HepG2 (cell line): Measurements from ENCODE around the gene MTCL1. TPM values are rescaled to one million over a fixed set of nuclear protein-coding genes. Genes with fewer than 3 reads are reported as not detected.

Experiments used
- ATAC-seq: fragments of 200-7000 bp; cut with Tn5 transposase; 3 replicates; pipeline ENCODE4 v1.9.1; 2020; ENCODE audit warnings: mild to moderate bottlenecking, moderate library complexity
- BruUV-seq: library from RNA; stranded (reverse); fragments of 400-500 nt; replicated peaks from 2 replicates; lab custom pipeline; 2021; lab: Mats Ljungman, UMichigan
- CTCF ChIA-PET: fragments of 300-600 bp; formaldehyde crosslinking; extraction: SDS; loops from one replicate; lab custom pipeline; 2021; ENCODE audit warnings: low total read pairs, inconsistent platforms, low intra/inter-chr PET ratio; lab: Yijun Ruan, JAX
- POLR2A ChIA-PET: fragments of 350-600 bp; sonication (Branson Sonifier 250); formaldehyde crosslinking; loops from one replicate; lab custom pipeline; 2020; ENCODE audit warnings: antibody characterized with exemption, inconsistent platforms; lab: Yijun Ruan, JAX
- DNase-seq: peaks from one replicate; pipeline ENCODE4 v3.0.0-alpha.2; 2015; ENCODE audit warnings: low spot score
- FAIRE-seq: peaks from 3 replicates; lab custom pipeline; 2011; peaks lifted over from hg19 to GRCh38; lab: Jason Lieb, UNC
- H2AFZ ChIP-seq: one replicate; pipeline ENCODE4 v1.6.1; 2011; ENCODE audit warnings: low read length, inconsistent platforms
- H3K27ac ChIP-seq: fragments of 300-600 bp; 3 replicates; pipeline ENCODE4 v1.8.0; 2011; ENCODE audit warnings: mixed run types, mild to moderate bottlenecking, mixed read lengths, low read length, inconsistent platforms; ENCODE audit not compliant: insufficient read depth; ENCODE audit errors: extremely low read length
- H3K27me3 ChIP-seq, 2 experiments: fragments of 200-600 bp in 1 of 2; 2 replicates in 1 of 2; 3 replicates in 1 of 2; pipeline versions ENCODE4 v1.6.0 to v1.8.0; 2011; ENCODE audit warnings: low read length in 2 of 2, mild to moderate bottlenecking in 2 of 2, moderate library complexity in 2 of 2, inconsistent platforms in 1 of 2; ENCODE audit not compliant: insufficient read depth in 2 of 2, control insufficient read depth in 1 of 2
- H3K36me3 ChIP-seq, 2 experiments: fragments of 200-600 bp in 1 of 2; replicated peaks in 1 of 2; 2 replicates in 1 of 2; 3 replicates in 1 of 2; pipeline versions ENCODE4 v1.5.1 to v1.8.0; 2011; ENCODE audit warnings: low read length in 2 of 2, inconsistent platforms in 1 of 2; ENCODE audit not compliant: insufficient read depth in 2 of 2, control insufficient read depth in 1 of 2
- H3K4me1 ChIP-seq: 2 replicates; pipeline ENCODE4 v1.5.1; 2012; ENCODE audit warnings: low read length, inconsistent platforms; ENCODE audit not compliant: insufficient read depth
- H3K4me2 ChIP-seq: 2 replicates; pipeline ENCODE4 v1.6.0; 2011; ENCODE audit warnings: low read depth, low read length, inconsistent platforms
- H3K4me3 ChIP-seq, 3 experiments: fragments of 200-600 bp in 1 of 3; sonication (generic), shearing (Covaris generic) in 1 of 3; replicated peaks in 1 of 3; 2 replicates each; pipeline ENCODE4 v1.5.1; 2011 to 2016; ENCODE audit warnings: low read length in 3 of 3, inconsistent platforms in 2 of 3, low read depth in 2 of 3, mild to moderate bottlenecking in 2 of 3, control low read depth in 1 of 3, mixed read lengths in 1 of 3; ENCODE audit not compliant: insufficient read depth in 1 of 3
- H3K79me2 ChIP-seq: one replicate; pipeline ENCODE4 v1.6.1; 2011; ENCODE audit warnings: low read length, inconsistent platforms; ENCODE audit not compliant: insufficient read depth
- H3K9ac ChIP-seq: 2 replicates; pipeline ENCODE4 v1.6.0; 2011; ENCODE audit warnings: mild to moderate bottlenecking, low read depth, low read length, inconsistent platforms; ENCODE audit not compliant: insufficient read depth
- H3K9me3 ChIP-seq: 2 replicates; pipeline ENCODE4 v1.5.1; 2012; ENCODE audit warnings: mild to moderate bottlenecking, low read length
- H4K20me1 ChIP-seq: 2 replicates; pipeline ENCODE4 v1.6.0; 2011; ENCODE audit warnings: inconsistent platforms, mild to moderate bottlenecking, low read length, moderate library complexity; ENCODE audit not compliant: insufficient read depth
- SMAD3 ChIP-seq: sonication (generic); formaldehyde crosslinking; IDR thresholded peaks from 2 replicates; pipeline ENCODE4 v1.4.0; 2020; ENCODE audit warnings: missing genetic modification reagents
- ZNF232 ChIP-seq: sonication (generic); formaldehyde crosslinking; IDR thresholded peaks from 2 replicates; pipeline ENCODE4 v1.4.0; 2020; ENCODE audit warnings: missing genetic modification reagents, borderline replicate concordance
- WGBS: methylation state at CpG from one replicate; pipeline ENCODE4 v1.1.6; 2017; ENCODE audit warnings: low lambda C conversion rate; 5-methylcytosine and 5-hydroxymethylcytosine counted together
- in situ Hi-C: cut with HindIII; loops from 2 replicates; pipeline ENCODE4 v1.10.0; 2017; ENCODE audit warnings: low pct_unique_long_range_greater_than_20kb; ENCODE audit not compliant: extremely low pct_ligation_motif_present
- intact Hi-C: fragments of 100-400 bp; cut with micrococcal nuclease; formaldehyde crosslinking; loops from one replicate; pipeline ENCODE4 v1.10.0; 2022; ENCODE audit not compliant: unreplicated experiment
- polyA plus RNA-seq, 8 experiments: library from polyadenylated mRNA; depleted of rRNA in 3 of 8; stranded (reverse) in 7 of 8; unstranded in 1 of 8; fragments of >200 nt; fragmentation: Illumina TruSeq in 4 of 8; extraction: Trizol in 4 of 8; gene quantifications; 2 replicates each; pipeline versions ENCODE4 v1.2.1 to v1.2.3, GENCODE V29; 2011 to 2016; ENCODE audit warnings: low read depth in 4 of 8, missing spikeins in 1 of 8, mixed read lengths in 1 of 8; ENCODE audit not compliant: insufficient read depth in 1 of 8
- small RNA-seq, 3 experiments: library from RNA; depleted of rRNA; stranded (forward); fragments of <200 nt; gene quantifications; one replicate each; pipeline ENCODE3, GENCODE V24; 2012; ENCODE audit warnings: low read depth in 2 of 3, low replicate concordance in 1 of 3; ENCODE audit not compliant: insufficient read length in 3 of 3, insufficient read depth in 2 of 3
- total RNA-seq, 5 experiments: library from RNA; depleted of rRNA; stranded (reverse); fragments of >200 nt; fragmentation: Illumina TruSeq; extraction: Trizol; gene quantifications; 2 replicates each; pipeline ENCODE4 v1.2.3, GENCODE V29; 2016; ENCODE audit warnings: low read depth in 1 of 5
- TF ChIP-seq, protein P1 (sequence below): sonication (generic); formaldehyde crosslinking; IDR thresholded peaks from 2 replicates; pipeline ENCODE4 v1.8.1; 2023; ENCODE audit warnings: mild to moderate bottlenecking, inconsistent platforms, moderate library complexity, missing genetic modification reagents, borderline replicate concordance

The MTCL1 gene
- total and polyA plus RNA-seq, 2 of the 13 experiments (the other 11 are each of a cell fraction or from before 2014, with no cell fraction given), result 3.1 to 3.2 TPM

DNA sequence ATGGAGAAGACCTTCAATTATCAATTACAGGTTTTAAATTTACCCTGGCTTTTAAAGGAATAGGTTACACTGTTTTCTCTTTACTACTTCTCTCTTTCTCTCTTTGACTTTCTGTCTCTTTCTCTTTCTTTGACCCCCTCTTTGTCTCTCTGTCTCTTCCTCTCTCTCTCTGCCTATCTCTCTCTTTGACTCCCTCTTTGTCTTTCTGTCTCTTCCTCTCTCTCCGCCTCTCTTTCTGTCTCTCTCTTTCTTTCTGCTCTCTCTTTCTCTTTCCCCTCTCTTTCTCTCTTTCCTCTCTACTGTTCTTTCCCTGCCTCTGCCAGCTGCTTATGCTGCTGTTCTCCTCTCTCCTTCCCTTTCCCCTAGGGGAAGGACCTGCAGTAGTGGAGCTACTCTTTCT is 175.7 kb downstream of the MTCL1 start:
- H3K36me3 ChIP-seq, result no peaks in the 10 kb centered on the region
- no peaks in the 10 kb centered on the region for H3K9me3 ChIP-seq
- no TSS peak for BruUV-seq
- no peak overlapping the region for H2AFZ ChIP-seq
- 85% methylated on average over 1 of the region's 1 CpG for WGBS
- FAIRE-seq (no peak), DNase-seq (no peak), ATAC-seq (no peak)
- no peaks in the 10 kb centered on the region for H3K79me2 ChIP-seq
- intact Hi-C loops, result loop anchor here (5.0 kb wide), 1 partner anchor 184 kb away; no protein-coding TSS in a partner anchor
- in situ Hi-C loops, result loop anchor here (5.0 kb wide), 1 partner anchor 101 kb away; no protein-coding TSS in a partner anchor
- no peak overlapping the region for H3K27ac ChIP-seq
- no peak overlapping the region for H3K4me2 ChIP-seq
- no peaks in the 10 kb centered on the region for H3K4me1 ChIP-seq
- TF ChIP-seq, protein P1, sequence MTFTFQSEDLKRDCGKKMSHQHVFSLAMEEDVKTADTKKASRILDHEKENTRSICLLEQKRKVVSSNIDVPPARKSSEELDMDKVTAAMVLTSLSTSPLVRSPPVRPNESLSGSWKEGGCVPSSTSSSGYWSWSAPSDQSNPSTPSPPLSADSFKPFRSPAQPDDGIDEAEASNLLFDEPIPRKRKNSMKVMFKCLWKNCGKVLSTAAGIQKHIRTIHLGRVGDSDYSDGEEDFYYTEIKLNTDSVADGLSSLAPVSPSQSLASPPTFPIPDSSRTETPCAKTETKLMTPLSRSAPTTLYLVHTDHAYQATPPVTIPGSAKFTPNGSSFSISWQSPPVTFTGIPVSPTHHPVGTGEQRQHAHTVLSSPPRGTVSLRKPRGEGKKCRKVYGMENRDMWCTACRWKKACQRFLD (CRISPR knock-in tag), result no peak
- TF ChIP-seq ZNF232 (CRISPR knock-in tag), result no peak
- no peak for TF ChIP-seq SMAD3 (CRISPR knock-in tag)
- no peak overlapping the region for H3K9ac ChIP-seq
- no peaks in the 10 kb centered on the region for H4K20me1 ChIP-seq
- ChIA-PET CTCF (interaction anchor here (2.8 kb wide), 1 partner anchor 101 kb away, joined by 8 read pairs; no protein-coding TSS in a partner anchor), POLR2A (no interaction called here)
- no peak overlapping the region for H3K4me3 ChIP-seq
- H3K27me3 ChIP-seq, result no peaks in the 10 kb centered on the region; a peak in 1 of 5 replicates

Small RNA genes within 50 kb of the gene (small RNA-seq; reads per million reads assigned to genes)
- gene RF00019, result 0 reads per million in 3 experiments

Other genes starting within 250 kb of the MTCL1 start
- 21.4 and 25.3 TPM in 2 replicates for gene RAB12, start 96.1 kb upstream of the MTCL1 start, total RNA-seq (2016; rRNA removed; fragmentation: Illumina TruSeq; extraction: Trizol)
- 9.5 and 10.7 TPM in 2 replicates for gene RAB12, start 96.1 kb upstream of the MTCL1 start, polyA plus RNA-seq (2011; rRNA removed)